HUDEP-2 (cell line): ENCODE data around the gene FAM170B.

ENCODE experiments used
- DNase-seq, 76 experiments: peaks; one replicate each; lab custom pipeline; 2025; ENCODE audit not compliant: unreplicated experiment in 76 of 76; lab: John Stamatoyannopoulos, UW

The FAM170B gene

DNA sequence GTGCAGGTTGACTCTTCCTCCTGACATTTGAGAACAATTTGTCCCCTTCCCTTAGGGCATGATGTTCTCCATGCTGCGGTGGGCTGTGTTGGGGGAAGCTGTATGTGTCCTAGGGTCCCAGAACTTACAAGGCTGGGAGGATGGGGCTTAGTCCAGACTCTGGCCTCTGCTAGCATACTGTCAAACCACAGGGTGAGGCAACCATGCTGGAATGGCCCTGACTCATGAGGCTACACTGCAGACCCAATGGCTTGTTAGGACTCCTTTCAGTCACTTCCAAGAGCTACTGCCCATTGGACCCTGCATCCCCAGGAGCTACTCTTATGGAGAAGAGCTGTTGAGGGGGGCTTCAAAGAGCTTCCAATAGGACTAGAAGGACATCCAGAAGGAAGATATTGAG, 20.1 kb upstream of the FAM170B start:
- no peak for DNase-seq

DNA sequence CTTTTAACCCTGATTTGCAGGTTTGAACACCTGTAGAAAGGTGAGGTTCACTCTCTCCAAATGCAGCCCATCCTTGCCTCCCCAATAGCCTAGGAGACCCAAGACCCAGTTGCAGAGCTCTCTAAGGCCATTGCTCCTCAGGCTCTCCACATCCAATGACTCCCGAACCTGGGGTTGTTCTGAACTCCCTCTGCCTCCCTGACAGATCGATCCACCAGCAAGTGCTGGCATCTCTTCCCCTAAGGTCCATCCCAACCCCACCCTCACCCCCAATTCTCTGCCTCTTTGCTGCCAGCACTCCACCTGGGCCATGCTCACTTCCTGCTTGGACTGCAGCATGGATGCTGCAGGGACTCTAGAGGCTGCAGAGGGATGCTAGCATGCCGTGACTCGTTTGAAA, 19.3 kb upstream of the FAM170B start:
- DNase-seq, result no peak

- DNase-seq, result no peak
Measured at GRCh38 chr10:49152663-49153062, 18.8 kb upstream of the FAM170B start.

DNA sequence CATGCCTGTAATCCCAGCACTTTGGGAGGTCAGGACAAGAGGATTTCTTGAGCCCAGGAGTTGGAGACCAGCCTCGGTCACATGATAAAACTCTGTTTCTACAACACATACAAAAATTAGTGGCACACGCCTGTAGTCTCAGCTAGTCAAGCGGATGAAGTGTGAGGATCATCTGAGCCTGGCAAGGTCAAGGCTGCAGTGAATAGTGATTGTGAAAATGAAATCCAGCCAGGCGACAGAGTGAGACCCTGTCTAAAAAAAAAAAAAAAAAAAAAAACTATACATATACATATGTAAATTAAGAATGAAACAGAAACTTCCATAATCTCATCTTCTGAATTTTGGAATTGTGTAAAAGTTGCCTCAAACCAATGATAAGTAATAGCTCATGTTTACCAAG, 18.2 kb upstream of the FAM170B start:
- DNase-seq, result no peak

- DNase-seq, result no peak
Measured at GRCh38 chr10:49151481-49151880, 17.7 kb upstream of the FAM170B start.

DNA sequence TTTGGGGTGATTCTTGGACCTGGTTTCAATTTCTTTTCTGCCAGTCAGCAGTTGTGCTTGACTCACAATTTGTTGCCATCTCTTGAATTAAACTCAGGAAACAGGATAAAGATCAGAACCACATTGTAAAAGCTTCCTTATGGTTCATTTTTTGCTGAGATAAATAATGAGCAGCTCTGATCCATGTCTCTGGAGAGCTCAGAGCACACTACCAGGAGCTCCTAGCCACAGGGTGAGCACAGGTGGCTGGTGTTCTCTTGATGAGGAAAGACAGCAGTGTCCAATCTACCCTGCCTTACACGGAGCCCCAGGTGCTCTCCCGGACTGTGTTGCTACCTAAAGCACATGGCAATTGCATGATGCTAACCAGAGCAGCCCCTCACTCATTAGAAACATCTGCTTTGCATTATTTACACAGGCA, 17.2 kb upstream of the FAM170B start:
- DNase-seq, result no peak

GRCh38 chr10:49150426-49150825, 16.6 kb upstream of the FAM170B start:
- DNase-seq, result no peak

DNA sequence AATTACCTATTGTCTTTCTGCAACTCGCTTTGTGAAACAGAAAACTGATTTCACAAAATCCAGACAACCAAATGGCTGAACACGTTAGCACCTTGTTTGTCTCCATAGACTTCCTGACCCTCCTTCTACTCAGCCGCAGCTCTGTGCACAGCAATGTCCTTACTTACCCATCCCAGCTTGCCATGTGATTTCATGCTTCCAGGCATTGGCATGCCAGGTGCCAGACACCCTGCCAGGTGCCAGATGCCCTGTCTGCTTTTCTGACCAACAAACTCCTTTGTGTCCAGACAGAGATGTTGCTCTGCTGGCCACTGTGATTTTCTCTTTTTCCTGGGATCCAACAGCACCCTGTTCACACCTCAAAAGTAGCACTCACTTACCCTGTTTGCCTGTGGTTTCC, 16.1 kb upstream of the FAM170B start:
- no peak for DNase-seq

DNA sequence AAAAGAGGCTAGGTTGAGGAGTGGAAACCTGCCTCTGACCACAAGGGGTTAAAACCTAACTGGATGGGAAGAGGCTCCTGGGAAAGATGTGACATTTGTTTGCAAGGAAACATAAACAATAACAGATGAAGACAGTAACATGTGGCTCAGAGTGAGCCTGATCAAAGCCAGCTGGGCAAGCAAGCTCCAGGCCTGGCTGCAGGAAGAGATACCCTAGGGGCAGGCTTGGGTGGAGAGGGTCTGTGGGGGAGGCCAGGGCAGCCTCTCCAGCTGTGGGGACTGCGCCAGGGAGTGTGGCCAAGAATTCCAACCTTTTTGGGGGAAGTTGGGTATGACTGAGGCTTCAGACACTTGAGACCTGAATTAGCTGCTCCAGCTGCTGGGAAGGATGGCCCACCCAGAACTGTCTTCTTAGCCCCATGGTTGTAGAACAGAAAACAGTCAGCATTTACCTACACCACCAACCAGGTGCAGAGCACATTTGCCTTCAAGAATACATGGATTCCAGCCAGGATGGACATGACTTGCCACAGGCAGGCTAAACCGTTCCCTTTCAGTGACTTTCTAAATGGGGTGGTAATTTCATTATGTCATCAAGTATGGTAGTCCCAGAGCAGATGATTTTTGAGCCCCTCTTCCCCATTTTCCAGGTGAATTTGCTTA, 10.4 kb upstream of the FAM170B start:
- DNase-seq, result no peak

- no peak for DNase-seq
Measured at GRCh38 chr10:49143249-49143648, 9.4 kb upstream of the FAM170B start.

GRCh38 chr10:49141541-49142332, 7.9 kb upstream of the FAM170B start:
- DNase-seq, result no peak

GRCh38 chr10:49140304-49141177, 6.7 kb upstream of the FAM170B start:
- DNase-seq, result no peak

DNA sequence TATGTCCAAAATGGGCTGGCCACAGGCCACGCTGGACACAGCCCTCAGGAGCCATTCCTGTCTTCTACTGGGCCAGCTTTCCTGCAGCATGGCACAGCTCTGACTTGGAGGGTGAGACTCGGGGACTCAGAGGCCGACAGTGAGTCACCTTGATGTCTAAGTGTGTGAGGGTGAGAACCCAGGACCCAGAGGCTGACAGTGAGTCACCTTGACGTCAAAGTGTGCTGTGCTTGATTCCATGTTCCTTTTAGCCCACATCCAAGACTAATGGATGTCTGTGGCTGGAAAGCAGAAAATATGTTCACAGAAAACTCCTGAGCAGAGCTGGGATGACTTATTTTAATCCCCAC, 6.0 kb upstream of the FAM170B start:
- no peak for DNase-seq

GRCh38 chr10:49139028-49139845, 5.4 kb upstream of the FAM170B start:
- DNase-seq, result no peak

DNA sequence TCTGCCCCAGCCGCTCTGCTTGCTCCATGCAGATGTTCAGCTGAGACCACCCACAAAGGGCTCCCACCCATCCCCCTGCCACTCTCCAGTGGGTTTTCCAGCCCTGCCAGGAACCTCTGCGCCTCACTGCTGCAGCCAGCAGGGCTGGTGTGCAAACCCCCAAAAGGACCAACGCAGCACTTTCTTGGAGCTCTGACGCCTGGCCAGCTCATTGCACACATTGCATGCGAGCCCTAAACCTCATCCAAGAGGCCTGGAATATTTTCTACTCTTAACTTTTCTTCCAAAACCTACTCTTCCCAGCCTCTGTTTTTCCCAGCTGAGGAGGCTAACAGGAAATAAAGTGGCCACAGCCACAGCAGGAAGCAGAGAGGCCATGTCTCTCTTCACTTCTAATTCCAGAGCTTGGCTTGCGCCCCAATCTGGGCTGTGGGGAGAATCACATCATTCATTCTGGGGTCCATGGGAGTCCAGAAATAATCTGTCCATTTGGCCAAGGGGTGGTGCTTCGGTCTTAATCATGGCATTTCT, 4.6 kb upstream of the FAM170B start:
- no peak for DNase-seq

GRCh38 chr10:49136525-49136924, 2.7 kb upstream of the FAM170B start:
- DNase-seq, result no peak

DNA sequence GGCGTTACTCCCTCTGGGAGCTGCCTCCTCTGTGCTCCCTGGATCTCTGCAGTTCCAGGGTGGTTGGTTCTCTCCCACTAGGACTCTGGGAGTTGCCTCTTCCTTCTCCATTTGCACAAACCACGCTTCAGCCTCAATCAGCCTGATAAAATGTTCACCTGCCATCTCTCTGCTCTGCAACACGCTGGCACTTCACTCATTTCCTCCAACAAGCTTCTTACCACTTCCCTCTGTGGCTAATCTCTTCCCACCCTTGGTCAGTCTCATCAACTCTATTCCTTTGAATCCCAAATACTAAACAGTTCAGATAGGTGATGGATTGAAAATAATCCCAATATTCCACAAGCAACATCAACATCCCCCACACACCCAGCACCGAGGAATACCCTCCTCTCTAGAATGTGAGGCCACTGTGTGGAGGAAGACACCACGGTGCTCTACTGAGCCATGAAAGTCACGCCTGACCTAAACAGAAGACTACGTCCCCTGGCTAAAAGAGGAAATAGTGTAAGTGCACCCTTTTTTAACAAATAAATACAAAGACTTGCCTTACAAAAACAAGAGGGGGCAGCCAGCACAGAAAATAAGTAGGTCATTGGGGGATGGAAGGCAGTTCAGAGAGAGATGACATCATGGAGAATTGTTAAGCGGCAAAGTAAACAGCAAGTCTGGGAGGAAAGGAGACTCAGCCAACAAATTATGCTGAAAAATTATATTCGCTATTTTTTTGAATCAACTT, 1.9 kb upstream of the FAM170B start:
- DNase-seq, result no peak

GRCh38 chr10:49134327-49134726, 506 bp upstream of the FAM170B start:
- no peak for DNase-seq

DNA sequence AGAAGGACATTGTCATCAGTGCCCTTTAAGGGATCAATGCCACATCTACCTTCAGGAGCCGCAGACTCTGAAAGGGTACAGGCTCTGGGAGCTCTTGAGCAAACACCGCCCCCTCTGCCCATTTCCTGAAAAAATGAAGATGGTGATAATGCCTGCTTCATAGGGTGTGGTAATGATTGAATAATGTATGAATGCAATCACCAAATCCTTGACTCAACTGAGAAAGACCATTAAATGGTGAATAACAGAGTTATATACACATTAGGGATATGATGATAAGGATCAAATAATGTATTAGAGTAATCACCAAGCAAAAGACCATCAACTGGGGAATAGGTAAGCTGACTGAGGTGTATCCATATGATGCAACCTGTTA, 1.5 kb downstream of the FAM170B start:
- no peak for DNase-seq
